HG03565 (cell line): ENCODE results near the gene C3orf18.

Source experiments
- ATAC-seq: cut with Tn5 transposase; IDR thresholded peaks from one replicate; pipeline ENCODE4 v1.9.1; 2021; ENCODE audit warnings: mild to moderate bottlenecking, moderate library complexity; ENCODE audit not compliant: unreplicated experiment

The C3orf18 gene

GRCh38 chr3:50567386-50568167 is at the start of gene C3orf18:
Gene C3orf18 (minus strand): TSS chr3:50567747. CDS start chr3:50565699, 2,048 bp downstream.
- peak; percentile 85 for ATAC-seq

GRCh38 chr3:50616770-50617095 is 49.2 kb upstream of the C3orf18 start:
- peak; percentile 65 for ATAC-seq

GRCh38 chr3:50616003-50616769 is 48.6 kb upstream of the C3orf18 start:
- ATAC-seq = peak; percentile 31

GRCh38 chr3:50615190-50615589 is 47.6 kb upstream of the C3orf18 start:
- no peak for ATAC-seq

GRCh38 chr3:50612970-50613846 is 45.7 kb upstream of the C3orf18 start:
- ATAC-seq = no peak

- no peak for ATAC-seq
These were observed 44.8 kb upstream of the C3orf18 start for GRCh38 chr3:50612234-50612882.

- peak; percentile 58 for ATAC-seq
These were observed 44.1 kb upstream of the C3orf18 start, which contains the start of gene CISH for GRCh38 chr3:50611464-50612233. Gene CISH (minus strand): TSS chr3:50611774. CDS start chr3:50611650, 124 bp downstream.

- ATAC-seq = no peak
These were observed 43.5 kb upstream of the C3orf18 start for GRCh38 chr3:50610992-50611463.

GRCh38 chr3:50610181-50610971 is 42.8 kb upstream of the C3orf18 start:
- ATAC-seq = no peak

GRCh38 chr3:50609763-50610085 is 42.2 kb upstream of the C3orf18 start:
- no peak for ATAC-seq

GRCh38 chr3:50609071-50609762 is 41.7 kb upstream of the C3orf18 start:
- ATAC-seq = no peak

- ATAC-seq = no peak
These were observed 40.7 kb upstream of the C3orf18 start for GRCh38 chr3:50608278-50608677.

- ATAC-seq = no peak
These were observed 39.9 kb upstream of the C3orf18 start for GRCh38 chr3:50607271-50608091.

- no peak for ATAC-seq
These were observed 39.0 kb upstream of the C3orf18 start for GRCh38 chr3:50606596-50606995.

GRCh38 chr3:50605901-50606326 is 38.4 kb upstream of the C3orf18 start:
- ATAC-seq = no peak

GRCh38 chr3:50604628-50605588 is 37.4 kb upstream of the C3orf18 start:
- ATAC-seq = no peak
